ENCODE data around the gene GNAS-AS1. TPM values are rescaled to one million over a fixed set of nuclear protein-coding genes. Genes with fewer than 3 reads are reported as not detected.

The GNAS-AS1 gene
- total and polyA plus RNA-seq, 2 of the 8 experiments (the other 6 are each of a cell fraction or from before 2014, with no cell fraction given), result 4.7 to 13.7 TPM

DNA sequence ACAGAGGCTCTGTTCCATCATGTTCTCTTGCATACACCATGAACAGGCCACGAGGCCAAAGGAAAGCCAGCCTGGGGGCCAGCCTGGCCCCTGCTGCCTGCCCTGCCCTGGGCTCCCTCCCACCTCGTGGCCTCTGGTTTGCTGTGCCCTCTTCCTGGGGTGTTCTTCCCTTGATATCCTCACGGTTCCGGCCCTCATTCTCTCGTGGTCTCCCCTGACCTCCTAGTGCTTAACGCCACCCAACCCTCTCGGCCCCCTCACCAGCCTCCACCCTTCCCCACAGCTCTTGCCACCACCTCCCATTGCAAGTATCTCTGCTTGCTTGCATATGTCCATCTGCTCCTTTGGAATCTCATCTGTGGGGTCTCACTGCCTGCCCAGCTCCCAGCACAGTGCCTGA is 73.0 kb downstream of the GNAS-AS1 start:
- FAIRE-seq, result no peak
- Histone ChIP-seq H3K4ac (replicated peaks; ENCODE audit: insufficient read length, low read depth, low read length) (no peak overlapping the region), H3K14ac (ENCODE audit: insufficient read length) (no peak overlapping the region)
- TF ChIP-seq BACH1 (IDR thresholded peaks at IDR 0.05; ENCODE audit: low read length) (no peak), CBX8 (IDR thresholded peaks at IDR 0.05; ENCODE audit: borderline replicate concordance, low read depth, low read length) (no peak), TAF1 (IDR thresholded peaks at IDR 0.05; ENCODE audit: low read depth, low read length) (no peak), RXRA (IDR thresholded peaks at IDR 0.05; ENCODE audit: insufficient read depth, low read depth, low read length) (no peak), CEBPB (IDR thresholded peaks at IDR 0.05; ENCODE audit: low read depth, low read length) (no peak), SUZ12 (IDR thresholded peaks at IDR 0.05; ENCODE audit: low read length) (no peak), SP2 (IDR thresholded peaks at IDR 0.05; ENCODE audit: low read length) (no peak), SAP30 (IDR thresholded peaks at IDR 0.05; ENCODE audit: insufficient read depth, insufficient replicate concordance, low read length) (no peak), SIX5 (IDR thresholded peaks at IDR 0.05; ENCODE audit: low read depth, low read length) (no peak), TCF12 (IDR thresholded peaks at IDR 0.05; ENCODE audit: low read depth, low read length) (no peak)
- TF ChIP-seq, protein P1, sequence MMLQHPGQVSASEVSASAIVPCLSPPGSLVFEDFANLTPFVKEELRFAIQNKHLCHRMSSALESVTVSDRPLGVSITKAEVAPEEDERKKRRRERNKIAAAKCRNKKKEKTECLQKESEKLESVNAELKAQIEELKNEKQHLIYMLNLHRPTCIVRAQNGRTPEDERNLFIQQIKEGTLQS (IDR thresholded peaks at IDR 0.05; ENCODE audit: insufficient read depth, low read depth, low read length), result no peak
- TF ChIP-seq, protein P2, sequence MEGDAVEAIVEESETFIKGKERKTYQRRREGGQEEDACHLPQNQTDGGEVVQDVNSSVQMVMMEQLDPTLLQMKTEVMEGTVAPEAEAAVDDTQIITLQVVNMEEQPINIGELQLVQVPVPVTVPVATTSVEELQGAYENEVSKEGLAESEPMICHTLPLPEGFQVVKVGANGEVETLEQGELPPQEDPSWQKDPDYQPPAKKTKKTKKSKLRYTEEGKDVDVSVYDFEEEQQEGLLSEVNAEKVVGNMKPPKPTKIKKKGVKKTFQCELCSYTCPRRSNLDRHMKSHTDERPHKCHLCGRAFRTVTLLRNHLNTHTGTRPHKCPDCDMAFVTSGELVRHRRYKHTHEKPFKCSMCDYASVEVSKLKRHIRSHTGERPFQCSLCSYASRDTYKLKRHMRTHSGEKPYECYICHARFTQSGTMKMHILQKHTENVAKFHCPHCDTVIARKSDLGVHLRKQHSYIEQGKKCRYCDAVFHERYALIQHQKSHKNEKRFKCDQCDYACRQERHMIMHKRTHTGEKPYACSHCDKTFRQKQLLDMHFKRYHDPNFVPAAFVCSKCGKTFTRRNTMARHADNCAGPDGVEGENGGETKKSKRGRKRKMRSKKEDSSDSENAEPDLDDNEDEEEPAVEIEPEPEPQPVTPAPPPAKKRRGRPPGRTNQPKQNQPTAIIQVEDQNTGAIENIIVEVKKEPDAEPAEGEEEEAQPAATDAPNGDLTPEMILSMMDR (IDR thresholded peaks at IDR 0.05; ENCODE audit: control extremely low read depth in 1 of 3, insufficient read depth in 1 of 3, low read depth in 1 of 3, low read length in 3 of 3), result no peak

More for the DNA sequence above, 73.0 kb downstream of the GNAS-AS1 start:
- Histone ChIP-seq H3K4me1 (replicated peaks in 1 of 4; ENCODE audit: control insufficient read depth in 3 of 4, insufficient read depth in 4 of 4, low read length in 3 of 4) (peaks cover 0 to 4% (median 0%) of the 10 kb centered on the region in 4 experiments; a peak in 3 of 7 replicates), H3K23ac (ENCODE audit: insufficient read length) (no peak overlapping the region), H4K91ac (replicated peaks; ENCODE audit: insufficient read length, low read length) (no peak overlapping the region), H3K9me3 (ENCODE audit: insufficient read depth in 2 of 2, low read depth in 1 of 2, low read length in 1 of 2) (no peaks in the 10 kb centered on the region), H3K79me2 (ENCODE audit: control insufficient read depth in 1 of 2, insufficient read depth in 2 of 2, low read length in 2 of 2) (no peaks in the 10 kb centered on the region), H2BK15ac (ENCODE audit: low read length) (no peak overlapping the region), H3K56ac (replicated peaks; ENCODE audit: insufficient read length, low read depth, low read length) (no peak overlapping the region), H3K23me2 (ENCODE audit: low read depth, low read length) (no peaks in the 10 kb centered on the region), H2BK20ac (ENCODE audit: low read length) (no peak overlapping the region), H2BK5ac (ENCODE audit: low read depth, low read length) (no peak overlapping the region), H2AK5ac (ENCODE audit: low read depth, low read length) (no peak overlapping the region), H3K27me3 (replicated peaks in 1 of 4; ENCODE audit: control insufficient read depth in 3 of 4, extremely low read depth in 1 of 4, insufficient read depth in 3 of 4, low read length in 3 of 4) (no peaks in the 10 kb centered on the region; a peak in 1 of 7 replicates), H2BK120ac (replicated peaks; ENCODE audit: low read depth, low read length) (no peak overlapping the region), H2AFZ (ENCODE audit: low read length) (no peak overlapping the region), H3K18ac (ENCODE audit: extremely low read depth, low read length) (no peak overlapping the region), H3K36me3 (ENCODE audit: control insufficient read depth in 2 of 4, insufficient read depth in 4 of 4, low read length in 3 of 4) (no peaks in the 10 kb centered on the region), H4K5ac (ENCODE audit: insufficient read length, low read depth, low read length) (no peak overlapping the region), H4K8ac (ENCODE audit: extremely low read depth, insufficient read depth, low read length) (no peak overlapping the region), H3K4me2 (ENCODE audit: insufficient read depth in 1 of 2, low read depth in 2 of 2, low read length in 2 of 2) (no peak overlapping the region), H3K27ac (ENCODE audit: low read depth, low read length) (no peak overlapping the region), H3K4me3 (ENCODE audit: extremely low read depth in 1 of 4, insufficient read depth in 2 of 4, low read depth in 3 of 4, low read length in 4 of 4) (no peak overlapping the region), H2BK12ac (ENCODE audit: low read depth, low read length) (no peak overlapping the region), H4K20me1 (replicated peaks in 1 of 2; ENCODE audit: control insufficient read depth in 1 of 2, insufficient read depth in 2 of 2, low read length in 2 of 2) (no peaks in the 10 kb centered on the region), H3K79me1 (ENCODE audit: low read depth, low read length) (no peaks in the 10 kb centered on the region), H3K9ac (replicated peaks in 1 of 4; ENCODE audit: extremely low read depth in 1 of 4, low read depth in 3 of 4, low read length in 3 of 4) (no peak overlapping the region)
- 71% methylated on average over 5 of the region's 7 CpGs; no CpG with 5 or more reads in 1 of the 2 experiments for WGBS, 2 experiments (ENCODE audit: extremely low coverage in 1 of 2, insufficient coverage in 1 of 2, insufficient read length in 1 of 2, insufficient replicate concordance in 2 of 2, low coverage in 1 of 2, low lambda C conversion rate in 2 of 2, missing lambda C conversion rate in 1 of 2)
- ChIA-PET CTCF (ENCODE audit: partially characterized antibody) (interaction anchor here (1.0 to 1.3 kb wide), 4 partner anchors 11 to 90 kb away, joined by 3 to 4 read pairs (median 3); no protein-coding TSS in a partner anchor), POLR2A (ENCODE audit: partially characterized antibody) (interaction anchor here (0.6 to 1.2 kb wide), 2 partner anchors 11 to 162 kb away, joined by 3 read pairs; no protein-coding TSS in a partner anchor)
- DNase-seq (ENCODE audit: low read depth in 1 of 2, low spot score in 2 of 2), result no peak
